ENCODE results near the gene PLEKHH2.
"Not testable (repeated sequence)": the region's sequence is repeated elsewhere in the genome, so short reads cannot be mapped to it uniquely, and the experiment has no call there.

The PLEKHH2 gene

GRCh38 chr2:43685357-43685756, 48.3 kb downstream of the PLEKHH2 start:
- in situ Hi-C loops (cut with HindIII; ENCODE audit: low pct_ligation_motif_present, low sequenced_read_pairs) = no loop called here
- no peak for TF ChIP-seq CTCF (IDR thresholded peaks at IDR 0.05; ENCODE audit: low read depth, low read length, missing control alignments)

GRCh38 chr2:43689999-43690398, 52.9 kb downstream of the PLEKHH2 start:
- in situ Hi-C loops (cut with HindIII; ENCODE audit: low pct_ligation_motif_present, low sequenced_read_pairs) = no loop called here
- no peak for TF ChIP-seq CTCF (IDR thresholded peaks at IDR 0.05; ENCODE audit: low read depth, low read length, missing control alignments)
- no peak overlapping the region for H3K4me3 ChIP-seq (ENCODE audit: low read depth, low read length)
- no peak overlapping the region for H3K27ac ChIP-seq
- no peak for DNase-seq
- H3K27me3 ChIP-seq (replicated peaks) = no peaks in the 10 kb centered on the region
- no peaks in the 10 kb centered on the region for H3K36me3 ChIP-seq (replicated peaks)

More at GRCh38 chr2:43685357-43685756, 48.3 kb downstream of the PLEKHH2 start:
- no peaks in the 10 kb centered on the region for H3K36me3 ChIP-seq (replicated peaks)
- no peak overlapping the region for H3K4me3 ChIP-seq (ENCODE audit: low read depth, low read length)
- no peak for DNase-seq
- no peak overlapping the region for H3K27ac ChIP-seq
- H3K27me3 ChIP-seq (replicated peaks) = no peaks in the 10 kb centered on the region

GRCh38 chr2:43692428-43692994, 55.5 kb downstream of the PLEKHH2 start:
- no peaks in the 10 kb centered on the region for H3K27me3 ChIP-seq (replicated peaks)
- H3K4me3 ChIP-seq (ENCODE audit: low read depth, low read length) = no peak overlapping the region
- H3K36me3 ChIP-seq (replicated peaks) = no peaks in the 10 kb centered on the region
- TF ChIP-seq CTCF (IDR thresholded peaks at IDR 0.05; ENCODE audit: low read depth, low read length, missing control alignments) = no peak
- no peak for DNase-seq
- in situ Hi-C loops (cut with HindIII; ENCODE audit: low pct_ligation_motif_present, low sequenced_read_pairs) = no loop called here
- H3K27ac ChIP-seq = no peak overlapping the region

GRCh38 chr2:43698140-43698539, 61.1 kb downstream of the PLEKHH2 start:
- H3K27ac ChIP-seq; DNase-seq; H3K27me3 ChIP-seq (replicated peaks); H3K36me3 ChIP-seq (replicated peaks); in situ Hi-C loops (cut with HindIII; ENCODE audit: low pct_ligation_motif_present, low sequenced_read_pairs); H3K4me3 ChIP-seq (ENCODE audit: low read depth, low read length): not testable (repeated sequence)

GRCh38 chr2:43699761-43700160, 62.7 kb downstream of the PLEKHH2 start:
- no peaks in the 10 kb centered on the region for H3K27me3 ChIP-seq (replicated peaks)
- no peak overlapping the region for H3K27ac ChIP-seq
- in situ Hi-C loops (cut with HindIII; ENCODE audit: low pct_ligation_motif_present, low sequenced_read_pairs) = no loop called here
- TF ChIP-seq CTCF (IDR thresholded peaks at IDR 0.05; ENCODE audit: low read depth, low read length, missing control alignments) = no peak
- DNase-seq = no peak
- no peak overlapping the region for H3K4me3 ChIP-seq (ENCODE audit: low read depth, low read length)
- H3K36me3 ChIP-seq (replicated peaks) = no peaks in the 10 kb centered on the region

GRCh38 chr2:43701111-43701510, 64.1 kb downstream of the PLEKHH2 start:
- in situ Hi-C loops (cut with HindIII; ENCODE audit: low pct_ligation_motif_present, low sequenced_read_pairs) = no loop called here
- TF ChIP-seq CTCF (IDR thresholded peaks at IDR 0.05; ENCODE audit: low read depth, low read length, missing control alignments) = no peak
- no peak for DNase-seq

More at GRCh38 chr2:43701111-43701510, 64.1 kb downstream of the PLEKHH2 start:
- H3K27me3 ChIP-seq (replicated peaks) = no peaks in the 10 kb centered on the region
- no peak overlapping the region for H3K4me3 ChIP-seq (ENCODE audit: low read depth, low read length)
- no peaks in the 10 kb centered on the region for H3K36me3 ChIP-seq (replicated peaks)
- no peak overlapping the region for H3K27ac ChIP-seq
